AML-193 (cell line): ENCODE data around the gene TMEM33.

ENCODE experiments used
- DNase-seq, 2 experiments: peaks; one replicate each; lab custom pipeline; 2025; lab: John Stamatoyannopoulos, UW

Gene TMEM33

DNA sequence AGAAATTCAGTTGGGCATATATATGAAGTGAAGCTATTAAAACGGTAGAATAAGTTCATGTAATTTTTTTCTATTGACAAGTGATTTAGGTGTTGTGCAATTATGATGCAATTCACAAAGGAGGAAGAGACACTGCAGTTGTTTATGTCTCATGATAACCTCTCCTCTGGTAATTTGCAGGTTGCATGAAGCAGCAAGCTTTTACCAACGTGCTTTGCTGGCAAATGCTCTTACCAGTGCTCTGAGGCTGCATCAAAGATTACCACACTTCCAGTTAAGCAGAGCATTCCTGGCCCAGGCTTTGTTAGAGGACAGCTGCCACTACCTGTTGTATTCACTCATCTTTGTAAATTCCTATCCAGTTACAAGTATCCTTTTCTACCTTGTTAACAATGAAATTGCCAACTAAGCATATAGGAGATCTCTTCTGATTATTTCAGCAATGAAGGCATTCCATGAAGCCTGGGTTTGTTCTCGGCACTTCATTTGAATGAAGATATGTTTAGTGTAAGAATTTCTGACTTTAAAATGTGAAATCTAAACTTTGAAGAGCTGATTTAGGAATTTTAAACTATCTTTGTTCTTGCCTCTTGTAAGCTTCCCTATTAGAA, 3.9 kb downstream of the TMEM33 start:
- peak; percentile 76 to 82 for DNase-seq

DNA sequence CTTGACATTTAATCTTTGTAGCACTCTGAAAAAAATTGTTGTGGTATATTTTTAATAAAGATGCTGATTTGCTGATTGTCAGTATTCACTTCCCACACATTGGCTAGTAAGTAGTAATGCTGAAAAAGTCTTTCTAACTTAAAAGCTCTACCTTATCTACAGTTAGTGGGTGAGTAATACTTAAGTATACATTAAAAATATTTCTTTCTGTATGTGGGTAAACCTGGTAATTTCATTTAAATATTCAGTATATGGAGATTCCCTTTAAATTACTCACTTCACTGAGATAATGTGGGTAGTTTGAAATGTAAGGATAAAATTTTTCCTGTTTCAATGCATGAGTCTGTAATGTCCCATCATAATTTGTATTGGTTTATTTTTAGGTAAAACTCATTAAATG, 5.6 kb downstream of the TMEM33 start:
- no peak for DNase-seq

GRCh38 chr4:41943506-41943905, 8.3 kb downstream of the TMEM33 start:
- no peak for DNase-seq

- no peak for DNase-seq
These were observed 8.9 kb downstream of the TMEM33 start for GRCh38 chr4:41944089-41944488.

DNA sequence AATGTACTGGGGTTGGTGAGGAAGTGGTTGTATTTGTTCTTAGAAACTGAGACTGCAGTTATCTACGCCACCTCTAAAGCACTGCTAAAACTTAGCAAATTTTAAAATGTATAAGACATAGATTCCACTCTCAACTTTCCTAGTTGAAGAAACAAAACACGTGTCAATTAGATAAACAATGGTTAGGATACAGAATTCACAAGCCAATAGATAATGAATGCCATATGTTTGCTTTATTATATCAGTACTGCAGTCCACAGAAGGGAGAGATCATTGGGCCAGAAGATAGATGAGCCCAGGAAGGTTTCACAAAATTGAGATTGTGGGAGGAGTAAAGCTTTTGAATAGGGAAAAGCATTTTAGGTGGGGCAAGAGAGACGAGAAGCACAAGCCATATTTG, 14.3 kb downstream of the TMEM33 start:
- no peak for DNase-seq

DNA sequence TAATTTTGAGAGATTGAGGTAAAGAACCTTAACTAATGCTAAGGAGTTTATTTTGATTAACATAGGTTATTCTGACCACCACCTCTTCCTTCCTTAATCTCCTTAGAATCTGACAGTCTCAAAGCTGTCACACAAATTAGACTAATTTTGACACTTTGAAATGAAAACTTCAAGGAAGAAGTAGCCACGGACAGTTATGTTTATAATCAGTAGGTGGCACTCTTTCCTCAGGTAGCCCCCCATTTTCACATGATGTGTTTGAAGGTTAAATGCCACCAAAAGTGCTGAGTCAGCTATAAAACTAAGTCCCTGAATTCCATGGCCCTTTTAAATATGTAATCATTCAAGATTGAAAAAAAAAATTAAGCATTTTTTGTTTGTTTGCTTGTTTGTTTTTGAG, 22.4 kb downstream of the TMEM33 start:
- DNase-seq = peak; percentile 27 to 39

DNA sequence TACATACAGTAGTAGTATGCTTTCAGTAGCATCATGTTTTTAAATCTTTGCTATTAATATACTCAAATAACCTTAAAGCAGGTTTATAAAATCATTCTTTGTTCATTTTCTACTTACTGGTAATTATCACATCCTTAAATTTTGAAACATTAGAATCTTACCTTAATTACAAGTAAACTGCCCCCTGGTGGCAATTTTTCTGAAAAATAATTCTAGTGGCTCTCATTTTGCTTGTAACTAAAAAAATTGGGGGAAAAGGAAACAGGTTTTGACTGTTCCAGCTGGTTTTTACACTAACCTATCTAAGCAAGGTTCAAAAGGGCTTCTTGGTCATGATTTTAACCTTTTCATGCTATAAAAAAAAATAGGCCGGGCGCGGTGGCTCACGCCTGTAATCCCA, 27.9 kb downstream of the TMEM33 start:
- peak; percentile 28 to 55 for DNase-seq

- DNase-seq = no peak
These were observed 29.2 kb downstream of the TMEM33 start for GRCh38 chr4:41964401-41964800.

DNA sequence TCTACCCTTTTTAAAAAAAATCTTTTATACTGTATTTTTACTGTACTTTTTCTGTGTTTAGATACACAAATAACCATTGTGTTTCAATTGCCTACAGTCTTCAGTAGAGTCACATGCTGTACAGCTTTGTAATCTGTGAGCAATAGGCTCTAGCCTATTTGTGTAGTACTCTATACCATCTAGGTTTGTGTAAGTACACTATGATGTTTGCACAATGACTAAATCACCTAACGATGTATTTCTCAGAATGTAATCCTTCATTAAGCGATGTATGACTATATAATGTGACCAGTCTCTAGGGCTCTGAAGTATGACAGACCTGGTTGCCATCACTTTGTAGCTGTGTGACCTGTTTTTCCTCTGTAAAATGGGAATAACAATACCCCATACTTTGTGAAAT, 32.2 kb downstream of the TMEM33 start:
- no peak for DNase-seq

GRCh38 chr4:41969671-41970070, 34.4 kb downstream of the TMEM33 start:
- no peak for DNase-seq

- no peak for DNase-seq
These were observed 40.1 kb downstream of the TMEM33 start for GRCh38 chr4:41975341-41975740.

GRCh38 chr4:41976775-41977516, 41.7 kb downstream of the TMEM33 start:
- no peak for DNase-seq

GRCh38 chr4:41977709-41978108, 42.5 kb downstream of the TMEM33 start:
- peak in 1 of 2 experiments; percentile 32 for DNase-seq

DNA sequence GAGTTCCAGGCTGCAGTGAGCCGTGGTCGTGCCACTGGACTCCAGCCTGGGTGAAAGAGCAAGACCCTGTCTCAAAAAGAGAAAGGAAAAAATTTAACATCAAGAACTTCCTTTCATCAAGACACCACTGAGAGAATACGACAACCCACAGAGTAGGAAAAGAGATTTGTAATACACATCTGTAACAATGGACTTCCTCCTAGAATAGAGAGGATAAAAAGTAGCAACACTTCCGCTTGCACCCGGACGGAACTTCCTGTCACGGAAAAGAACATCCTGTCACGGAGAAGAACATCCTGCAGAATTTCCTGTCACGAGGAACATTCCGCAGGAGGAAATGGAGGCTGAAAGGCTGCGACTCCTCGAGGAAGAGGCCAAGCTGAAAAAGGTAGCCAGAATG, 46.2 kb downstream of the TMEM33 start, which contains the start of gene DCAF4L1:
Gene DCAF4L1, plus strand, starts transcription at position 301 of the 400 bp plus-strand sequence. Its CDS starts 37 bp downstream, at position 338.
- no peak for DNase-seq

DNA sequence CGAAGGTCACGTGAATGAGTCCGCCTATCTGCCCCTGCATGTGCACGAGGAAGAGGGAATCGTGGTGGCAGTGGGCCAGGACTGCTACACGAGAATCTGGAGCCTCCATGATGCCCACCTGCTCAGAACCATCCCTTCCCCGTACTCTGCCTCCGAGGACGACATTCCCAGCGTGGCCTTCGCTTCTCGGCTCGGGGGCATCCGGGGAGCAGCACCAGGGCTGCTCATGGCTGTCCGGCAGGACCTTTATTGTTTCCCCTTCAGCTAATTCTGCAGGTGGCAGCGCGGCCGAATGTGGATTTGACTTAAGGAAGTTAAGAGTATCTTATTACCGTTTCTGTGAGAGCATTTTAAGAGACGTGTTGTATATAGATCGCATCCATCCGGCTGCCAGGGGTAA, 47.5 kb downstream of the TMEM33 start:
- no peak for DNase-seq

GRCh38 chr4:41985151-41985550, 49.9 kb downstream of the TMEM33 start:
- DNase-seq = no peak

DNA sequence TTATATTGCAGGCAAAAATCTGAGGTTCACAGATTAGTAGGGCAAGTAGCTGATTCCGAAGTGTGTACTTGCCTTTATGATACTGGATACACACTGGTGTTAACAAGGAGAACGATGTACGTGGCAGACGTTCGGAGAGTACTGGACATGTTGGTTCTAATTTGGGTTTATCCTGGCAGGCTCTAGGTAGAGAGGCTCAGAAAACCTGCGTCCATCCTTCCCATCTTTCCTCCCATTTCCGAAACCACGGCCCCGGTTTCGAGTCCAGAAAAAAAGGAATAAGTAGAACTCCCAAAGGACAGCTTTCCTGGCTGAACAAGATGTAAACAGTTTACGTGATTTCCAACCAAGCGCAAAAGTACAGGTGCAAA, 54.8 kb downstream of the TMEM33 start:
- DNase-seq = no peak

- DNase-seq = peak; percentile 83 to 93
These were observed 55.3 kb downstream of the TMEM33 start, which contains the start of gene SLC30A9 for GRCh38 chr4:41990365-41991111. Gene SLC30A9, plus strand, starts transcription at chr4:41990530. Its CDS starts 122 bp downstream, at chr4:41990652.

- no peak for DNase-seq
These were observed 56.9 kb downstream of the TMEM33 start for GRCh38 chr4:41991916-41992767.

DNA sequence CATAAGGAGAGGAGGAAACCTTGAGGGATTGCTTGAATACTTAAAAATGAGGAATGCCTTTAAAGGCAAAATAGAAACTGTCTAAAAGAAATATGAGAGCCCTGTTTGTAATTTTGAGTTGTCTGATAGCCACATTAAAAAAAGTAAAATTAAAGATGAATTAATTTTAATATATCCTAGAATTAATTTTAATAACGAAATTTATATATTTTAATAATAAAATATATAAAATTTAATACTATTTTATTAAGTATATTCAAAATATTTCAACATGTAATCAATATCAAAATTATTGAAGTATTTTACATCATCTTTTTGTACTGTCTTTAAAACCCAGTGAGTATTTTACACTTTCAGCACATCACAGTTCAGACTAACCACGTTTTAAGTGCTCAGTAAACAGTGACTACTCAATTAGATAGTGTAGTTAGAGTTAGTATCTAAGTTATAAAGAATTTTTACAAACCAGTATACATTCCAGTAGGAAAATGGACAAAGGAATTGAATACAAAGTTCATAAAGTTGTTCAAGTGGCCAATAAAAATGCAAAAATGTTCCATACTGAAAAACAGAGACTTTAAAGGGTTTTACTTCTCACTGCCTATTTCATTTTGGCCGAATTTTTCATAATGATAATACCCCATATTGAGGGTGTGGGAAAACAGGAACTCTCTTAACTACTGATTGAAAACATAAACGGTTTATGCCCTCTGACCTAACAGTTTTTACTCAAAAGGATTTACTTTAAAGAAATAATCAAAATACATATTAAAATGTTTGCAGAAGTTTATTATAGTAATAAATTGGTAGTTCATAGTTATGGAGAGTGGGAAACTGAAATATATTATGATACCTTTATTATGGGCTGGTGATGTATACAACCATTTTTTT, 58.0 kb downstream of the TMEM33 start:
- DNase-seq = no peak

GRCh38 chr4:41994461-41994985, 59.3 kb downstream of the TMEM33 start:
- DNase-seq = peak in 1 of 2 experiments; percentile 21
